A673 (cell line): ENCODE data around the gene AKAP7. TPM values are rescaled to one million over a fixed set of nuclear protein-coding genes. Genes with fewer than 3 reads are reported as not detected.

Source experiments
- BruUV-seq: library from RNA; stranded (reverse); fragments of 400-500 nt; replicated peaks from 2 replicates; lab custom pipeline; 2021; lab: Mats Ljungman, UMichigan
- CTCF ChIA-PET: fragments of 300-600 bp; sonication (Branson Sonifier 250); formaldehyde crosslinking; loops from one replicate; lab custom pipeline; 2022; ENCODE audit warnings: antibody characterized with exemption; lab: Charles Lee
- POLR2A ChIA-PET: fragments of 300-600 bp; sonication (Branson Sonifier 250); formaldehyde crosslinking; loops from one replicate; lab custom pipeline; 2022; ENCODE audit warnings: antibody characterized with exemption; ENCODE audit not compliant: low non-redundant PET; lab: Charles Lee
- DNase-seq: peaks from one replicate; pipeline ENCODE4 v3.0.0-alpha.2; 2015; ENCODE audit warnings: low spot score
- H3K27ac ChIP-seq: fragments of 200-600 bp; sonication (generic); 2 replicates; pipeline ENCODE4 v1.5.1; 2016; ENCODE audit warnings: mixed run types, low read depth, mild to moderate bottlenecking, mixed read lengths, antibody characterized with exemption, low read length; ENCODE audit not compliant: poor library complexity, severe bottlenecking
- H3K27me3 ChIP-seq: fragments of 200-600 bp; sonication (generic); replicated peaks from 2 replicates; pipeline ENCODE4 v1.6.1; 2017; ENCODE audit warnings: mixed run types, low read depth, mild to moderate bottlenecking, mixed read lengths, antibody characterized with exemption, low read length; ENCODE audit not compliant: insufficient read depth, poor library complexity
- H3K36me3 ChIP-seq: fragments of 200-600 bp; sonication (generic); 2 replicates; pipeline ENCODE4 v1.6.1; 2016; ENCODE audit warnings: mixed run types, mild to moderate bottlenecking, mixed read lengths, antibody characterized with exemption, low read length; ENCODE audit not compliant: insufficient read depth, poor library complexity, severe bottlenecking
- H3K4me1 ChIP-seq: fragments of 200-600 bp; sonication (generic); 2 replicates; pipeline ENCODE4 v1.6.1; 2017; ENCODE audit warnings: mixed run types, mild to moderate bottlenecking, mixed read lengths, antibody characterized with exemption, low read length; ENCODE audit not compliant: insufficient read depth, poor library complexity, severe bottlenecking
- H3K4me3 ChIP-seq: fragments of 200-600 bp; sonication (generic); 2 replicates; pipeline ENCODE4 v1.5.1; 2016; ENCODE audit warnings: low read depth, mixed run types, mild to moderate bottlenecking, mixed read lengths, low read length; ENCODE audit not compliant: poor library complexity, severe bottlenecking
- H3K9me3 ChIP-seq: fragments of 200-600 bp; sonication (generic); 2 replicates; pipeline ENCODE4 v1.6.1; 2016; ENCODE audit warnings: mixed run types, low read depth, mild to moderate bottlenecking, mixed read lengths, antibody characterized with exemption, low read length; ENCODE audit not compliant: poor library complexity, severe bottlenecking
- EZH2 ChIP-seq: fragments of 200-600 bp; sonication (generic); IDR thresholded peaks from 2 replicates; pipeline ENCODE4 v1.6.1; 2017; ENCODE audit warnings: borderline replicate concordance, low read depth, mild to moderate bottlenecking, mixed read lengths, antibody characterized with exemption, low read length; ENCODE audit not compliant: poor library complexity, severe bottlenecking
- intact Hi-C: fragments of 100-400 bp; cut with micrococcal nuclease; formaldehyde crosslinking; loops from one replicate; pipeline ENCODE4 v1.10.0; 2022; ENCODE audit not compliant: unreplicated experiment
- total RNA-seq: library from RNA; stranded (reverse); gene quantifications from 2 replicates; pipeline ENCODE4 v1.2.3, GENCODE V29; 2021
- TF ChIP-seq, protein P1 (sequence below): fragments of 300-800, 200-600 bp; sonication (generic); conservative IDR thresholded peaks from 2 replicates; pipeline ENCODE4 v1.5.1; 2017; ENCODE audit warnings: low read depth, mild to moderate bottlenecking, antibody characterized with exemption, low read length, moderate library complexity, mixed read lengths

Gene AKAP7
- total RNA-seq, 1 experiment from 2014 or later: 59.5 TPM

GRCh38 chr6:131331873-131332781 lies 196.9 kb downstream of the AKAP7 start:
- no peaks in the 10 kb centered on the region for H3K36me3 ChIP-seq
- DNase-seq: no peak
- no peak overlapping the region for H3K27ac ChIP-seq
- intact Hi-C loops: no loop called here
- CTCF ChIA-PET: no interaction called here
- no peaks in the 10 kb centered on the region for H3K4me1 ChIP-seq
- H3K4me3 ChIP-seq: no peak overlapping the region
- no TSS peak for BruUV-seq
- POLR2A ChIA-PET: no interaction called here
- H3K9me3 ChIP-seq: no peaks in the 10 kb centered on the region
- TF ChIP-seq, protein P1, sequence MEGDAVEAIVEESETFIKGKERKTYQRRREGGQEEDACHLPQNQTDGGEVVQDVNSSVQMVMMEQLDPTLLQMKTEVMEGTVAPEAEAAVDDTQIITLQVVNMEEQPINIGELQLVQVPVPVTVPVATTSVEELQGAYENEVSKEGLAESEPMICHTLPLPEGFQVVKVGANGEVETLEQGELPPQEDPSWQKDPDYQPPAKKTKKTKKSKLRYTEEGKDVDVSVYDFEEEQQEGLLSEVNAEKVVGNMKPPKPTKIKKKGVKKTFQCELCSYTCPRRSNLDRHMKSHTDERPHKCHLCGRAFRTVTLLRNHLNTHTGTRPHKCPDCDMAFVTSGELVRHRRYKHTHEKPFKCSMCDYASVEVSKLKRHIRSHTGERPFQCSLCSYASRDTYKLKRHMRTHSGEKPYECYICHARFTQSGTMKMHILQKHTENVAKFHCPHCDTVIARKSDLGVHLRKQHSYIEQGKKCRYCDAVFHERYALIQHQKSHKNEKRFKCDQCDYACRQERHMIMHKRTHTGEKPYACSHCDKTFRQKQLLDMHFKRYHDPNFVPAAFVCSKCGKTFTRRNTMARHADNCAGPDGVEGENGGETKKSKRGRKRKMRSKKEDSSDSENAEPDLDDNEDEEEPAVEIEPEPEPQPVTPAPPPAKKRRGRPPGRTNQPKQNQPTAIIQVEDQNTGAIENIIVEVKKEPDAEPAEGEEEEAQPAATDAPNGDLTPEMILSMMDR: no peak
- no peak for TF ChIP-seq EZH2
- H3K27me3 ChIP-seq: no peaks in the 10 kb centered on the region

Other genes starting within 250 kb of the AKAP7 start
- 181 and 232 TPM in 2 replicates for gene EPB41L2, start 72.2 kb upstream of the AKAP7 start, total RNA-seq